ENCODE measurements around the gene TTYH1.

Gene TTYH1

GRCh38 chr19:54461613-54462012 is 46.3 kb downstream of the TTYH1 start:
- H3K79me2 ChIP-seq (ENCODE audit: insufficient read depth, low read length): no peaks in the 10 kb centered on the region
- peaks cover 8% of the 10 kb centered on the region for H3K4me1 ChIP-seq (ENCODE audit: insufficient read depth, low read length, poor library complexity, severe bottlenecking)
- no peaks in the 10 kb centered on the region for H3K27me3 ChIP-seq (ENCODE audit: insufficient read depth, low read length, poor library complexity, severe bottlenecking)
- H3K4me2 ChIP-seq (ENCODE audit: low read depth, low read length, poor library complexity, severe bottlenecking): no peak overlapping the region
- no peak overlapping the region for H3K9ac ChIP-seq (ENCODE audit: low read depth, low read length, poor library complexity, severe bottlenecking)
- no peaks in the 10 kb centered on the region for H3K9me2 ChIP-seq (replicated peaks; ENCODE audit: low read depth, low read length)
- H3F3A ChIP-seq (ENCODE audit: low read depth): peaks cover 5% of the 10 kb centered on the region; the same call in 1 of the 2 replicates
- H2AFZ ChIP-seq (ENCODE audit: low read length): no peak overlapping the region
- no peaks in the 10 kb centered on the region for H3K9me3 ChIP-seq (ENCODE audit: insufficient read depth, low read depth, low read length)
- peaks cover 26% of the 10 kb centered on the region for H4K20me1 ChIP-seq (ENCODE audit: insufficient read depth, low read length, poor library complexity, severe bottlenecking)
- peaks cover 45% of the 10 kb centered on the region; the same call in 1 of the 2 replicates for H3K36me3 ChIP-seq (ENCODE audit: insufficient read depth, low read length)
- no peak overlapping the region for H3K4me3 ChIP-seq (ENCODE audit: low read length, poor library complexity, severe bottlenecking)
- TF ChIP-seq EZH2phosphoT487 (IDR thresholded peaks at IDR 0.05; ENCODE audit: borderline replicate concordance) (no peak), CTCF (conservative IDR thresholded peaks at IDR 0.05; ENCODE audit: low read length) (no peak)

GRCh38 chr19:54462047-54462654 is 46.9 kb downstream of the TTYH1 start:
- Histone ChIP-seq H3K9ac (ENCODE audit: low read depth, low read length, poor library complexity, severe bottlenecking) (no peak overlapping the region), H3K9me2 (replicated peaks; ENCODE audit: low read depth, low read length) (no peaks in the 10 kb centered on the region), H3K9me3 (ENCODE audit: insufficient read depth, low read depth, low read length) (no peaks in the 10 kb centered on the region), H3K4me2 (ENCODE audit: low read depth, low read length, poor library complexity, severe bottlenecking) (no peak overlapping the region), H4K20me1 (ENCODE audit: insufficient read depth, low read length, poor library complexity, severe bottlenecking) (peaks cover 26% of the 10 kb centered on the region), H3K27me3 (ENCODE audit: insufficient read depth, low read length, poor library complexity, severe bottlenecking) (no peaks in the 10 kb centered on the region), H3K4me1 (ENCODE audit: insufficient read depth, low read length, poor library complexity, severe bottlenecking) (peaks cover 8% of the 10 kb centered on the region), H3F3A (ENCODE audit: low read depth) (peaks cover 5% of the 10 kb centered on the region; the same call in 1 of the 2 replicates), H3K4me3 (ENCODE audit: low read length, poor library complexity, severe bottlenecking) (no peak overlapping the region), H3K79me2 (ENCODE audit: insufficient read depth, low read length) (no peaks in the 10 kb centered on the region), H3K36me3 (ENCODE audit: insufficient read depth, low read length) (peaks cover 40% of the 10 kb centered on the region; the same call in 1 of the 2 replicates), H2AFZ (ENCODE audit: low read length) (no peak overlapping the region)
- TF ChIP-seq CTCF (conservative IDR thresholded peaks at IDR 0.05; ENCODE audit: low read length) (no peak), EZH2phosphoT487 (IDR thresholded peaks at IDR 0.05; ENCODE audit: borderline replicate concordance) (no peak)

GRCh38 chr19:54462655-54463530 is 47.6 kb downstream of the TTYH1 start:
- peaks cover 26% of the 10 kb centered on the region for H4K20me1 ChIP-seq (ENCODE audit: insufficient read depth, low read length, poor library complexity, severe bottlenecking)
- H3K36me3 ChIP-seq (ENCODE audit: insufficient read depth, low read length): peaks cover 32% of the 10 kb centered on the region; the same call in 1 of the 2 replicates
- H3K4me1 ChIP-seq (ENCODE audit: insufficient read depth, low read length, poor library complexity, severe bottlenecking): peaks cover 8% of the 10 kb centered on the region
- H3K9me3 ChIP-seq (ENCODE audit: insufficient read depth, low read depth, low read length): no peaks in the 10 kb centered on the region
- no peaks in the 10 kb centered on the region for H3K9me2 ChIP-seq (replicated peaks; ENCODE audit: low read depth, low read length)
- no peaks in the 10 kb centered on the region for H3K79me2 ChIP-seq (ENCODE audit: insufficient read depth, low read length)
- peaks cover 5% of the 10 kb centered on the region; the same call in 1 of the 2 replicates for H3F3A ChIP-seq (ENCODE audit: low read depth)
- no peak overlapping the region for H3K4me2 ChIP-seq (ENCODE audit: low read depth, low read length, poor library complexity, severe bottlenecking)
- no peak overlapping the region for H3K4me3 ChIP-seq (ENCODE audit: low read length, poor library complexity, severe bottlenecking)
- no peak overlapping the region for H3K9ac ChIP-seq (ENCODE audit: low read depth, low read length, poor library complexity, severe bottlenecking)
- TF ChIP-seq EZH2phosphoT487 (IDR thresholded peaks at IDR 0.05; ENCODE audit: borderline replicate concordance): no peak
- no peak for TF ChIP-seq CTCF (conservative IDR thresholded peaks at IDR 0.05; ENCODE audit: low read length)
- H3K27me3 ChIP-seq (ENCODE audit: insufficient read depth, low read length, poor library complexity, severe bottlenecking): no peaks in the 10 kb centered on the region
- H2AFZ ChIP-seq (ENCODE audit: low read length): no peak overlapping the region

Measured in Loucy (cell line).